GM12878 (cell line): ENCODE data around the gene JAKMIP1.

Experiments used
- CTCF ChIP-seq, 3 experiments: IDR thresholded peaks in 2 of 3; conservative IDR thresholded peaks in 1 of 3; 2 replicates each; pipeline ENCODE4 v1.5.1; 2011; ENCODE audit warnings: low read depth in 3 of 3, low read length in 3 of 3, mild to moderate bottlenecking in 3 of 3, control low read depth in 2 of 3, moderate library complexity in 2 of 3, inconsistent platforms in 1 of 3, mixed read lengths in 1 of 3; ENCODE audit not compliant: control insufficient read depth in 2 of 3, insufficient read depth in 1 of 3; ENCODE audit errors: extremely low read depth in 1 of 3
- RCOR1 ChIP-seq: conservative IDR thresholded peaks from 2 replicates; pipeline ENCODE4 v1.6.1; 2012; ENCODE audit warnings: low read depth, low read length, improper control_type of control experiment
- RFX5 ChIP-seq: IDR thresholded peaks from 2 replicates; pipeline ENCODE4 v1.6.1; 2011; ENCODE audit warnings: low read depth, low read length, improper control_type of control experiment
- ZNF592 ChIP-seq: fragments of 450-650 bp; IDR thresholded peaks from 2 replicates; pipeline ENCODE4 v1.6.1; 2017; ENCODE audit warnings: mild to moderate bottlenecking, moderate library complexity
- TF ChIP-seq, protein P1 (sequence below): fragments of 450-650 bp; IDR thresholded peaks from 2 replicates; pipeline ENCODE4 v1.6.1; 2017; ENCODE audit warnings: antibody characterized with exemption, mild to moderate bottlenecking, moderate library complexity

- TF ChIP-seq, protein P1, sequence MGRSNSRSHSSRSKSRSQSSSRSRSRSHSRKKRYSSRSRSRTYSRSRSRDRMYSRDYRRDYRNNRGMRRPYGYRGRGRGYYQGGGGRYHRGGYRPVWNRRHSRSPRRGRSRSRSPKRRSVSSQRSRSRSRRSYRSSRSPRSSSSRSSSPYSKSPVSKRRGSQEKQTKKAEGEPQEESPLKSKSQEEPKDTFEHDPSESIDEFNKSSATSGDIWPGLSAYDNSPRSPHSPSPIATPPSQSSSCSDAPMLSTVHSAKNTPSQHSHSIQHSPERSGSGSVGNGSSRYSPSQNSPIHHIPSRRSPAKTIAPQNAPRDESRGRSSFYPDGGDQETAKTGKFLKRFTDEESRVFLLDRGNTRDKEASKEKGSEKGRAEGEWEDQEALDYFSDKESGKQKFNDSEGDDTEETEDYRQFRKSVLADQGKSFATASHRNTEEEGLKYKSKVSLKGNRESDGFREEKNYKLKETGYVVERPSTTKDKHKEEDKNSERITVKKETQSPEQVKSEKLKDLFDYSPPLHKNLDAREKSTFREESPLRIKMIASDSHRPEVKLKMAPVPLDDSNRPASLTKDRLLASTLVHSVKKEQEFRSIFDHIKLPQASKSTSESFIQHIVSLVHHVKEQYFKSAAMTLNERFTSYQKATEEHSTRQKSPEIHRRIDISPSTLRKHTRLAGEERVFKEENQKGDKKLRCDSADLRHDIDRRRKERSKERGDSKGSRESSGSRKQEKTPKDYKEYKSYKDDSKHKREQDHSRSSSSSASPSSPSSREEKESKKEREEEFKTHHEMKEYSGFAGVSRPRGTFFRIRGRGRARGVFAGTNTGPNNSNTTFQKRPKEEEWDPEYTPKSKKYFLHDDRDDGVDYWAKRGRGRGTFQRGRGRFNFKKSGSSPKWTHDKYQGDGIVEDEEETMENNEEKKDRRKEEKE = no peak
- TF ChIP-seq RFX5 (no peak), RCOR1 (no peak), CTCF (IDR thresholded peaks at IDR 0.05 in 2 of 3, conservative IDR thresholded peaks at IDR 0.05 in 1 of 3; ENCODE audit: control insufficient read depth in 2 of 3, extremely low read depth in 1 of 3, insufficient read depth in 1 of 3, low read depth in 3 of 3, low read length in 3 of 3) (no peak), ZNF592 (no peak)
Observed at GRCh38 chr4:6209921-6210320, 9.6 kb upstream of the JAKMIP1 start.
